PFSK-1 (cell line): ENCODE data around the gene CLIC3.

Source experiments
- FOXP2 ChIP-seq: optimal IDR thresholded peaks from 2 replicates; pipeline ENCODE3; 2011; ENCODE audit warnings: borderline replicate concordance, control low read depth, inconsistent platforms; ENCODE audit not compliant: insufficient read depth; ENCODE audit errors: extremely low read length, extremely low read depth
- POLR2AphosphoS5 ChIP-seq: IDR thresholded peaks from 2 replicates; pipeline ENCODE4 v1.6.1; 2012; ENCODE audit warnings: low read depth, mild to moderate bottlenecking, control low read depth, low read length, moderate library complexity
- REST ChIP-seq, 2 experiments: IDR thresholded peaks; 2 replicates each; pipeline versions ENCODE4 v1.6.1 to v1.8.0; 2011 to 2012; ENCODE audit warnings: low read depth in 2 of 2, low read length in 2 of 2, control low read depth in 1 of 2, inconsistent platforms in 1 of 2, mild to moderate bottlenecking in 1 of 2, moderate library complexity in 1 of 2; ENCODE audit not compliant: insufficient read depth in 1 of 2
- SIN3A ChIP-seq: IDR thresholded peaks from 2 replicates; pipeline ENCODE4 v1.6.1; 2012; ENCODE audit warnings: mild to moderate bottlenecking, low read length, moderate library complexity, borderline replicate concordance; ENCODE audit not compliant: insufficient read depth
- TAF1 ChIP-seq: IDR thresholded peaks from 2 replicates; pipeline ENCODE4 v1.6.1; 2012; ENCODE audit warnings: low read length, control low read depth, borderline replicate concordance; ENCODE audit not compliant: insufficient read depth

Gene CLIC3

GRCh38 chr9:137008312-137008711 is 11.9 kb upstream of the CLIC3 start:
- no peak for TF ChIP-seq REST (IDR thresholded peaks at IDR 0.05; ENCODE audit: insufficient read depth in 1 of 2, low read depth in 2 of 2, low read length in 2 of 2)
- no peak for TF ChIP-seq POLR2AphosphoS5
- no peak for TF ChIP-seq SIN3A
- no peak for TF ChIP-seq FOXP2
- TF ChIP-seq TAF1, result no peak

- TF ChIP-seq FOXP2, result no peak
- TF ChIP-seq SIN3A, result no peak
- no peak for TF ChIP-seq TAF1
- TF ChIP-seq POLR2AphosphoS5, result no peak
- TF ChIP-seq REST (IDR thresholded peaks at IDR 0.05; ENCODE audit: insufficient read depth in 1 of 2, low read depth in 2 of 2, low read length in 2 of 2), result no peak
These were observed 11.5 kb upstream of the CLIC3 start for GRCh38 chr9:137007816-137008270.

GRCh38 chr9:137007108-137007815 is 10.9 kb upstream of the CLIC3 start:
- TF ChIP-seq TAF1 (no peak), SIN3A (no peak), REST (IDR thresholded peaks at IDR 0.05; ENCODE audit: insufficient read depth in 1 of 2, low read depth in 2 of 2, low read length in 2 of 2) (no peak), POLR2AphosphoS5 (no peak)

- no peak for TF ChIP-seq SIN3A
These were observed 10.0 kb upstream of the CLIC3 start for GRCh38 chr9:137006116-137007003.

- TF ChIP-seq SIN3A (no peak), REST (IDR thresholded peaks at IDR 0.05; ENCODE audit: insufficient read depth in 1 of 2, low read depth in 2 of 2, low read length in 2 of 2) (no peak), FOXP2 (no peak), POLR2AphosphoS5 (no peak), TAF1 (no peak)
These were observed 6.3 kb upstream of the CLIC3 start for GRCh38 chr9:137002646-137003041.
